ENCODE data around the gene AGO4.
A peak's percentile ranks its signal among the peaks of the same experiment; 100 is the strongest.
"Not testable (repeated sequence)": the region's sequence is repeated elsewhere in the genome, so short reads cannot be mapped to it uniquely, and the experiment has no call there.

Gene AGO4

DNA sequence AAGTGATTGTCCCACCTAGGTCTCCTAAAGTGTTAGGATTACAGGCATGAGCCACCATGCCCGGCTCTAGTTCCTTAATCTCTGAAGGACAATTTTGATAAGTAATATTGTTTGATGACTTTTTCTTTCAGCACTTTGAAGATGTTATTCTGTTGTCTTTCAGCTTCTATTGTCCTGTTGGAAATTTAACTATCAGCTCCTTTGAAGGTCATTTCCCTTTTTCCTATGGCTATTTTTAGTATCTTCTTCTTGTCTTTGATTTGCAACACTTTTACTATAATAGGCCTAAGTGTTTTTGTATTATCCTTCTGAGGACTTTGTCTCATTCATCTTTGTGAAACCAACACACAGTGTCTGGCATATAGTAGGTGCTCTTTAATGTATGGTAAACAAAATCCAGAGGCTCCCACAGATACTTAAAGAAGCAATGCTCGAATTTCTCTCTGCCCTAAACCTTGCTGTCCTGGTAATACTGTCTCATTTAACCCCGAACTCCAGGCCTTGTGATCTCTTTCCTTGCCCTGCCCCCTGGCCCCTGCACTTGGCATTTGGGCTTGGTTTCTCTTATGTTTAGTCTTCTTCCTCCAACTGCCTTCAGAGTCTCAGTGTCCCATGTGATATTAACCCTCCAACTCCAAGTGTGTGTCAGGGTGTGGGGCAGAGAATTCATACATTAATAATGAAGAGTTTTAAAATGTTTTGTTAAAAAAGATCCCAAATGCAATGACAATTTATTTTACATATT lies 56.2 kb downstream of the AGO4 start:
- DNase-seq (ENCODE audit: low read depth), result no peak

DNA sequence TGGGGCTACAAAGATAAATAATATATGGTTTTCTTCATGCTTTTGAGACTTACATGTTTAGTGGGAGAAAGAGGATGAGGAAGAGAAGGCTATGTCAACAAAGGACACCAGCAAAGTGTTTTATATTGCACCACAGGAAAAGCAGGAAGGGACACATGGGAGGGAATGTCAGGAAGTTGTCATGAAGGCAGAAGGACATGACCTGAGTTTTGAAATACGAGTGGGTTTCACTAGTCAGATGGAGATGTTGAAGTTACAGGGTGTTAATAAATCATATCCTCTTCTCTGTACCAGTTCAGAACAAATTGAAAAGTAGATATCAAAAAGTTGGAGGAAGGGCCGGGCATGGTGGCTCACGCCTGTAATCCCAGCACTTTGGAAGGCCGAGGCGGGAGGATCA lies 57.0 kb downstream of the AGO4 start:
- no peak for DNase-seq (ENCODE audit: low read depth)

DNA sequence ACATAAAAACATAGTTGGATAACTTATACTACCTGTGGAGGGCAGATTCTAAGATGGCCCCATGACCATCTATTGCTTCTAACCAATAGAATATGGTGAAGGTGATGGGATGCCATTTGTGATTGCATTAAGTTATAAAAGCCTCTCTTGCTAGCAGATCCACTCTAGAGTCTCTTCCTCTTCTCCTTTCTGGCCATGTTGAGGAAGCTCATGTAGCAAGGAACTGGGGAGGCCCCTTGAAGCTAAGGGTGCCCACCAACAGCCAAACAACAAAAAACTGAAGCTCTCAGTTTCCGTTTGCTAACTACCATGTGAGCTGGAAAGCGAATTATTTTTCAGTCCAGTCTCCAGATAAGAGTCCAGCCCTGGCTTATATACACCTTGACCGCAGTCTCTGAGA lies 59.2 kb downstream of the AGO4 start:
- DNase-seq (ENCODE audit: low read depth), result no peak

DNA sequence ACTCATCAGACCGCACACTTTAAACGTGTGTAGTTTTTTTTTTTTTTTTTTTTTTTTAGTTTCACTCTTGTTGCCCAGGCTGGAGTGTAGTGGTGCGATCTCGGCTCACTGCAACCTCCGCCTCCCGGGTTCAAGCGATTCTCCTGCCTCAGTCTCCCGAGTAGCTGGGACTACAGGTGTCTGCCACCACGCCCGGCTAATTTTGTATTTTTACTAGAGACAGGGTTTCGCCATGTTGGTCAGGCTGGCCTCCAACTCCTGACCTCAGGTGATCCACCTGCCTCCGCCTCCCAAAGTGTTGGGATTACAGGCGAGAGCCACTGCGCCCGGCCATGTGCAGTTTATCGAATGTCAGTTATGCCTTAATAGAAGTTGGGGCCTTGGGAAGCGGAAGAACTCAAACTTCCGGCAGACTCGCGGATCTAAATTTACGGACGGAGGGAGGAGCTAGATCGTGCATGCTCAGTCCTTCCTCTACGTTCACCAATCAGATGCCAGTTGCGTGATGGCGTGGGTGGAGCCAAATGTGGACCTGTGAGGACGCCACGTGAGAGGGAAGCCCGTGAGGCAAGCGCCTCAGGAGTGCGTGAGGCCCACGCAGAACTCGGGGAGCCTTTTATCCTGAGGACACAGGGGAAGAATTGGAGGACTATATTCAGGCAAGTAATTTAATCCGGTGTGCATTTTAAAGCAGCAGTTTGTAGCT lies 61.6 kb downstream of the AGO4 start:
- not testable (repeated sequence) for DNase-seq (ENCODE audit: low read depth)

DNA sequence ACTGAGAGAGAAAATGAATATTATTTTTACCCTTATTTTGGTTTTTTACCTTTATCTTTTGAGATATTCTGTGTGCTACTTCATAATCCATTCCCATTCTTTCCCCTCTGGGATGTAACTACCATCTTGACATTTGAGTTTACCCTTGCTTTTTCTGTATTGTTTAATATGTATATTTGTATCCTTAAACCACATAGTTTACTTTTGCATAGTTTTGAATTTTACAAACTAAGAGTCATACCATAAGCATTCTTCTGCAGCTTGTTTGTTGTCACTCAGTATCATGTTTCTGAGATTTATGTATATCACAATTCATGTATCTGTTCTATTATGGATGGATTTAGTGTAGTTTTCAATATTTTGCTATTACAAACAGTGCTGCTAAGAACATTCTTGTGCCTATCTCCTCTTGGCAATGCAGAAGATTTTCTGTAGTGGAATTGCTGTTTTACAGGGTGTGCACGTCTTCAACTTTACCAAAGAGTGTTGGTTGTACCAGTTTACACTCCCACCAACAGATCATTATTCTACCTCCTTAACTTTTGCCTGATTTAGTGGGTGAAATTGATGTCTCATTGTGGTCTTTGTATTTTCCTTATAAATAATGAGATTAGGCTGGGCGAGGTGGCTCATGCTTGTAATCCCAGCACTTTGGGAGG lies 63.0 kb downstream of the AGO4 start:
- DNase-seq (ENCODE audit: low read depth), result no peak

DNA sequence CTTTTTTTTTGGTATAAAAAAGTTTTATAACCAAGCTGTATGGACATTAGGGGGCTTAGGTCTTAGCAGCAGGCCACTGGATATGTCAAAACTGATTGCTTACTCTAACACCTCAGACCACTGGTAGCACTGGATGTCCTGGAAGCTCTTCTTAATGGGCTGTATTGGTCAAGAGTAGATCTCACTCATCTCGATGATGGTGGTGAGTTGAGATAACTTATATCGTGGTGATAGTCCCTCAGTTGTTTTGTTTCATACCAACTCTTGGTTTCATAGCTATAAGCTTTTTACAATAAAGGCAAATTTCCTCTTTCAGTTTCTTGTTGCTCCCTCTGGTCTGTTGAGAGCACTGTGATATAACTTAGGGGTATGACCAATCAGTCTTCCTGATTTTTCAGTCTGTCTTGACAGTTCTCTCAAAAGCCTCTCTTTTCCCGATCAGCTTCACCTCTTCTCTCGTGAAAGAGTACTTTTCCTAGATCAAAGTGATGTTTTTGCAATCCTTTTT lies 65.5 kb downstream of the AGO4 start:
- DNase-seq (ENCODE audit: low read depth), result no peak

DNA sequence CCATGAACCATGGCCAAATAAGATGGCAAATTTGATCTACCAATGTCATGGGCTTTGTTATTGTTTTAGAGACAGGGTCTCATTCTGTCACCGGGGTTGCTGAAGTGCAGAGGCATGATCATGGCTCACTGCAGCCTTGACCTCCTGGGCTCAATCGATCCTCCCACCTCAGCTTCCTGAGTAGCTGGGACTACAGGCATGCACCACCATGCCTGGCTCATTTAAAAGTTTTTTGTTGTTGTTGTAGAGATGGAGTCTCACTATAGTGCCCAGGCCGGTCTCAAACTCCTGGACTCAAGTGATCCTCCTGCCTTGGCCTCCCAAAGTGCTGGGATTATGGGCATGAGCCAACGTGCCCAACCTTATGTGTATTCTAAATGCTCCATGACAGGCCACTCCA lies 66.3 kb downstream of the AGO4 start:
- DNase-seq (ENCODE audit: low read depth), result not testable (repeated sequence)

DNA sequence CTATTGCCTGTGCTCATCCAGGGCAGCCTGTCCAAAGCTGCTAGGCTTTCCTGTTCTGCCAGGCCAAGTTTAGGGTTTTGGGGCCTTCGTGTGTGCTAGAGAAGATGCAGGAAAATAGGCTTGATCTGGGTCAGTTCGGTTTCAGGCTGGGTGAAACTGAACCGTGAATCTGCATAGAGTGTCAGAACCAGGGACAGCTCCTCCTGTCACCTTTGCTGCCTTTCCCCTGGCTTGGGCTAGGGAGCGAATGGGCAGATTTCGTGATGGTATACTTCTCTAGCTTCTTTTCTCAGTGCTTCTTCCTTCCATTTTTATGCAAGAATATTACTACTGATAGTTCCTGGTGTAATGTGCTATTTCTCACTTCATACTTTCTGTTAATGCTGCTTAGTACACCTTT lies 69.2 kb downstream of the AGO4 start:
- DNase-seq (ENCODE audit: low read depth), result no peak

DNA sequence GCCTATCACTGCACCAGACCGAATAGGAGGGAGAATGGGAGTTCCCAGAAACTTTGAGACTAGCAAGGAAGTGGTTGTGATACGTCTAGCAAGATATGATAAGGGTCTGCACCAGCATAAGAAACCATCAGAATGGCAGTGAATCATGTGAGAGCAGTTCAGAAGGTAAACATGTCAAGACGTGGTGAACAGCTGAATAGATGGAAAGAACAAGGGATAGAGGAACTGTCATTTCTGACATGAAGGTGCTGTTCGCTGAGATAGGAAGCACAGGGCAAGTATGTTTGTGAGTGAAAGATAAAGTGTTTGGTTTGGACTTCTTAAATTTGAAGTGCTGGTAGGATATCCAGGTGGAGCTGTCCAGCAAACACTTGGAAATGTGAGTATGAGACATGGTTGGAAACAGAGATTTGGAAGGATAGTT lies 74.0 kb downstream of the AGO4 start:
- no peak for DNase-seq (ENCODE audit: low read depth)

DNA sequence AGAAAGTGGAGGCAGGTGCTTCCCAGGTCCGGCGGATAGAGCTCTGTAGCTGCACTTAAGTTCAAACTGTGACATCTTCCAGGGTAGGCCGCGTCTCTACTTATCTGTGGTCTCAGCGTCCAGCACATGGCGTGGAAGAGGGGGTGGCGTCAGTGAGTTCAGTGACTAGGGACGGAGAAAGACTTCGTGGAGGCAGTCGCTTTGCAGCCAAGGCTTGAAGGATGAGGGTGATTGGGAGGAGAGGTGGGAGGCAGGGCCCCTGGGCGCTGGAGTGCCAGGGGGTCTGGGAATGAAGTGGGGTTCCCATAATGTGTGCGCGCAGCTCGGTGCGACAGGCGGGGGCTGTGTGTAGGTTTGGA lies 74.7 kb downstream of the AGO4 start:
- DNase-seq (ENCODE audit: low read depth), result no peak

DNA sequence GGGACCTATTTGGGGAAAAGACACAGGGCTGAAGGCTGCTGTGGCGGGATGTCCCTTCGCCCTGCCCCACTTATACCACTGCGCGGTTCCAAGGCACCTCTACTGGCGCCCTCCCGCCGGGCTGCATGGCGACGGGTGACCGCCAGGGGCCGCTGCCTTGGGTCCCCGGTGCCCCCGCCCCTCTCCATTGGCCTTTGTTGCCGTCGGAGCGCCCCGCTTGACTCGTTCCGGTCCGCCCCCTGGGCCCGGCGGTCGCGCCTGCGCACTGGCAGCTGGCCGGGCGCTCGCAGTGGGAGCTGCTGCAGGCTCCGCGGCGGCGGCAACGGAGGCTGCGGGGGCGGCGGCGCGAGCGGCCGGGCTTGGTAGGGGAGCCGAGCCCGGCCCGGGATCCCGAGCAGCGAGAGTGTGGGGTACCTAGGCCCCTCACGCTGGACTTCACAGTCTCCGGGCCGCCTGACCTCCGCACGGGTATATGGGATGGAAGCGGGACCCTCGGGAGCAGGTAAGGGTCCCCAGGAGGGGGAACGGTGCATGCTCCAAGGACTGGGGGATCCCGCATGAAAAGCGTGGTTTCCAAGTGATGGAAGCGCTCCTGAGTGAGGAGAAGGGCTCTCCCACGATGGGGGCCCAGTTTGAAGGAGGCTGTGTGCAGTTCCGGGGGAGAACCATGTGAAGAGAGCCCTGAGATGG lies 75.3 kb downstream of the AGO4 start, which contains the start of gene AGO1:
TSS of gene AGO1 (plus strand) at position 265 of the 690 bp plus-strand sequence. CDS start at position 478, 213 bp downstream.
- peak; percentile 97 for DNase-seq (ENCODE audit: low read depth)

DNA sequence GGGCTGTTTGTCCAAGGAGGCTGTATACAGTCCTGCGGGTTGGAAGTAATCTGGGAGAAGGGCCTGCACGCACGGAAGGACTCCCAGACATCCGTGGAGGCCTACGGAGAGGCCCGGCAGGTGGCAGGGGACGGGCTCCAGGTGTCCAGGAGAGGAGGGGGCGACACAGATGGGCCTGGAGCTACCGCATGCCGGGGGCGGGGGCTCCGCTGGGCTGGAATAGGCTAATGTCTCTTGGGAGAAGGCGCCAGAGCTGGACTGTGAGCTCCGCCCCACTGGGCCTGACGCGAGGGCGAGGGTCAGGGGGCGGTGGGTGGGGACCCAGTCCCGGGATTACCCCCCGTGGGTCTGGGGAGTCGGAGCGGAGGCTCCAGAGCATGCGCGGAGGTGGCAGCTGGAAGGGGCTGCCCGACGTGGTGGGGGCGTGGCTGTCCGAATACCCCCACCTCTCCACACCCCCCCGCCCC lies 75.9 kb downstream of the AGO4 start:
- DNase-seq (ENCODE audit: low read depth), result peak; percentile 24

DNA sequence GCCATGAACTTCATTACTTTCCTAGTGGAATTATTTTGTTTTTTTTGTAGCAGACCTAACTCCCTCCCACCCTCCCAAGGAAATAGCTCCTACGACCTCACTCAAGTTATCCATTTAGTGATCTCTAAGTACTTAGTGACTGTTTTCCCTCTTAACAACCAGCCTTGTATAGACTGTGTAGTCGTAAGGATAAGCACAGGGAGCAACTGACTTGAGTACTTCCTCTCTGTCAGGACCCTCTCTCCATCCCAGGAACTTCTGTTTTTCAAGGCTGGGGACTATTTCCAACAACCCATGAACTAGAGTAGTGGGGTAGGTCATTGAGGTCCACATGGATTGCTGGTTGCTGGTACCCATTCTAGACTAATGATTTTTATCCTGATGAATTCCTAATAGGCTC lies 77.1 kb downstream of the AGO4 start:
- DNase-seq (ENCODE audit: low read depth), result no peak

DNA sequence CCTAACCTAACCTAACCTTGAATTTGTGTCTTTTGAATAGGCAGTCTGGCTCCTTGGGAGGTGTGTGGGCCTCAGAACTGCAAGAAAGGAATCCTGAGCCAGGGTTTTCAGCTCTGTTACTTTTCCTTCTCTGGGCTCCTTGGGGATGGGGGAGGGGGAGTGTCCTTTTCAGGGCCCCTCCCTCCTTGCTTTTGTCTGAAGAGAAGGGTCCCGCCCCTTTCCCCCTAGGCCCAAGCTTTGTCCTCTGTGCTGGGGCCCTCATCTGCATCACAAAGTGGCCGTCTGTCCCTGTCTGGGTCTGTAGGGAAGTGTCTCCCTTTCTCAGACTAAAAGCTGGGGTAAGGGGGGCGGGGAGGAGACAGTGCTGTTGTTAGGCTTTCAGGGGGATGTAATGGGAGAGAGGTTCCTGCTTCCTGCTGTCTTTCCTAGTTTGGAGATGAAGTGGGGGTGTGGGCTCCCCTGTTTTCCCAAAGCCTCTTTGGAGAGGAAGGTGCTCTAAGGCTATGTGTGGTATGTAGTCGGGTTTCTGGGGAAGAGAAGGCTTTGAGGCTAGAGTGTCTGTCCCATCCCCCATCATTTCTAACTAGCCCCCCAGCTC lies 78.2 kb downstream of the AGO4 start:
- DNase-seq (ENCODE audit: low read depth), result no peak

DNA sequence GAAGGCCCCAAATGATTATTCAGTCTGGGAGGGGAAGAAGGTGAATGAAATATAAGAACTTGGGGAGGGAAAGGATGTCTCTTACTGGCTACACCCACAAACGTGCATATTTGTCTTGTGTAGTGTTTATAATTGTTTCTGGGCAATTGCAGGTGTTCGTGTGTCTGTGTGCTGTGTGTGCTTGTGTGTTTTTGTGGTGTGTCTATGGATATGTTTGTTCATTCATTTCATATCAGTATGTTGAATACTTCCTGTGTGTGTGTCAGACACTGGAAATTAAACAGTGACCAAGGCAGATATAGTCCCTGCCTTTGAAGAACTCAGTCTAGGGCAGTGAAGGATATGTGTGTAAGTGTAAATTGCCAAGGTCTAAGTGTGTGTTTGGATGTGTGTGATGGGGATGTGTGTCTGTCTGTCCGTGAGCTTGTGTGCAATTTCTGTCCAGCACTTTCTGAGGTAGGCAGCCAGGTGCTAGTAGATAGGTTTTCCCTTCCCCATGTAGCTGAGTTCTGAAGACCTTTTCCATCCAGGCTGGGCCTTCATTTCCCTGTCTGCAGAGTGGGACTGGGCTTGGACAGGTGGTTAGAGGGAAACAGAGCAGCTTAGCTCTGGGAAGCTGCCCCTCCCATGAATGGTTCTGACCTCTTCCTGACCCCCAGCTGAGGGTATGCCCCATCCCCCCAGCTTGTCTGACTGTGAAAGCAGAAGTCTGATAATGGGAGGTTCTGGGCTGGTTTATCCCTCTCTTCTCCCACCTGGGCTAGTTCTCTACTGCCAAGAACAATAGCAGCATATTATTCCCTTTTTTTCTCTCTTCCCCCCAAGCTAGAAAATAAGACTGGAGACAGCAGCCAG lies 79.0 kb downstream of the AGO4 start:
- DNase-seq (ENCODE audit: low read depth), result no peak

DNA sequence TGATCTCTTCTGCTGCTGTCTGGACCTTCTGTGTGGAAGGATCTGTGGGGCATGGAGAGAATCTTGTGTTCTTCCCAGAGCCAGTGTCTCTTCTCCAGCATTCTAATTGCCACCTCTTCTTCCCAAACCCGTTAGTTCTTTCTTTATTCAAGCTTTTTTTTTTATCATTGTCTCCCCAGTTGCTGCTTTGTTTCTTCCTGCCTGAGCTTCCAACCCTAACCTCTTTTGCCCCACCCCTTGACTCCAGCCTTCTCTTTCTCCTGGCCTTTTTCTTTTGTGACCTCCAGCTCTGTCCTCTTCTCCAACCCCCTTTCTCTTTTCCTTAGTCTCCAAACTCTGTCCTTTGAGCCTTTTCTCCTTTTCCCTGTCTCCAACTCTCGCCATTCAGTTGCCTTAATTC lies 79.7 kb downstream of the AGO4 start:
- DNase-seq (ENCODE audit: low read depth), result no peak

DNA sequence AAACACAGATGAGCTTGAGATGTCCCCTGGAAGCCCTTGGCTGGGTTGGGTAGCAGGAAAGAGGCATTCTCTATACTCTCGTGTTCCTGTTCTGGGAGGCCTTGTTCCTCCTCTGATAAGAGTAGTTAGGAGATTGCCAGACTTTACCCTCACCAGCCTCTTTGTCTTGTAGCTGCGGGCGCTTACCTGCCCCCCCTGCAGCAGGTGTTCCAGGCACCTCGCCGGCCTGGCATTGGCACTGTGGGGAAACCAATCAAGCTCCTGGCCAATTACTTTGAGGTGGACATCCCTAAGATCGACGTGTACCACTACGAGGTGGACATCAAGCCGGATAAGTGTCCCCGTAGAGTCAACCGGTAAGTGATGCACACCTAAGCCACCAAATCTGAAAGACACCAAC lies 80.4 kb downstream of the AGO4 start:
- no peak for DNase-seq (ENCODE audit: low read depth)

DNA sequence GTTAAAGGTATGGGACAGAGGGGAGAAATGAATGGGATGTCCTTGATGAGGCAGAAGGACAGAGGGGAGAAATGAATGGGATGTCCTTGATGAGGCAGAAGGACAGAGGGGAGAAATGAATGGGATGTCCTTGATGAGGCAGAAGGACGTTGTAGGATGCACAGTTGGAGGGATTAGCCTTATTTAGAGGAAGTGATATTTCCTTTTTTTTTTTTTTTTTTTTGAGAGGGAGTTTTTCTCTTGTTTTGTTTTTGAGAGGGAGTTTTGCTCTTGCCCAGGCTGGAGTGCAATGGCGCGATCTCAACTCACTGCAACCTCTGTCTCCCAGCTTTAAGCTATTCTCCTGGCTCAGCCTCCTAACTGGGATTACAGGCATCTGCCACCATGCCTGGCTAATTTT lies 81.2 kb downstream of the AGO4 start:
- not testable (repeated sequence) for DNase-seq (ENCODE audit: low read depth)

DNA sequence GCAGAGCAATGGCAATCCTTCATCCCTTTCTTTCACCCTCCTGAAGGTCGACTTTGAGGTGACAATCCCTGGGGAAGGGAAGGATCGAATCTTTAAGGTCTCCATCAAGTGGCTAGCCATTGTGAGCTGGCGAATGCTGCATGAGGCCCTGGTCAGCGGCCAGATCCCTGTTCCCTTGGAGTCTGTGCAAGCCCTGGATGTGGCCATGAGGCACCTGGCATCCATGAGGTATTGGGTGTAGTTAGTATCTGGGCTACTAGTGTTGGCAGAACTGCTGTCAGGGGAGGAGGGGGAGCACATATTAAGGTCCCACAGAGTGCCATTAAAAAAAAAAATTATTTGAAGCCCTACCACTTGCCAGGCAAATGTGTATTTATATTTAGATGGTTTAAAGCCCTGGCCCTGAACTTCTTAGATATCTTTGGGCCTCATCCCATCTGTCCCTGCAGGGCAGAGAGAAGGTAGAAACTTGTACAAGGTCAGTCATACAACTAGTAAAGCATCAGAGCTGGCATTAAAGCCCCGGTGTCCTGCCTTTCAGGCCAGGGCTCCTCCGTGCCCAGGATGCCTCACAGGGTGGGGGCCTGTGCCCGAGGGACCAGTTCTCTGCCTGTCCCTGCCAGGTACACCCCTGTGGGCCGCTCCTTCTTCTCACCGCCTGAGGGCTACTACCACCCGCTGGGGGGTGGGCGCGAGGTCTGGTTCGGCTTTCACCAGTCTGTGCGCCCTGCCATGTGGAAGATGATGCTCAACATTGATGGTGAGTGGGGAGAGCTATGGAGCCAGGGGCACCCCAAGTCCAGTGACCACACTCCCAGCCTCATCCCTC lies 85.4 kb downstream of the AGO4 start:
- no peak for DNase-seq (ENCODE audit: low read depth)

DNA sequence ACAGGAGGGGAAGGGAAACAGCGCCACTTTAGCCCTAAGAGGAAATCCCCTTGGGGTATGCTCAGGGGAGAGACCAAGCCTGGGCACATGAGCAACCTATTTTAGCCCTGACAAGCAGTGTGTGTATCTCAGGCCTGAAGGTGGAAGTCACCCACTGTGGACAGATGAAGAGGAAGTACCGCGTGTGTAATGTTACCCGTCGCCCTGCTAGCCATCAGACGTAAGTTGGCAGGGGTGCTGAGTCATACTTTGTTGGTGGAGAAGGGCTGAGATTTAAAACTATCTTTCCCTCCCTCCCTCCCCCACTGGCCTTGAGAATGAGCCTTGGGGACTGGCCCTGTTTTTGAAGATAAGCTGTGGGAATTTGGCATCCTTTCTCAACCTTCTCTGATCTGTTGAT lies 86.4 kb downstream of the AGO4 start:
- no peak for DNase-seq (ENCODE audit: low read depth)
